WTC11 (cell line): ENCODE measurements around the gene RPEL1. TPM values are rescaled to one million over a fixed set of nuclear protein-coding genes. Genes with fewer than 3 reads are reported as not detected.

Experiments
- ATAC-seq: fragments of 200-7000 bp; cut with Tn5 transposase; 2 replicates; pipeline ENCODE4 v1.10.0; 2021; ENCODE audit warnings: mild to moderate bottlenecking, moderate library complexity
- CTCF ChIA-PET: fragments of 300-600 bp; sonication (Branson Sonifier 250); formaldehyde crosslinking; loops from one replicate; lab custom pipeline; 2021; ENCODE audit warnings: antibody characterized with exemption; lab: Charles Lee
- POLR2A ChIA-PET: fragments of 350-600 bp; sonication (Branson Sonifier 250); formaldehyde crosslinking; loops from one replicate; lab custom pipeline; 2021; ENCODE audit warnings: antibody characterized with exemption; lab: Charles Lee
- DNase-seq: peaks from one replicate; pipeline ENCODE4 v3.0.0; 2021; ENCODE audit warnings: low spot score
- H3K27ac Mint-ChIP-seq: 2 replicates; pipeline ENCODE4 v1.8.0; 2021; ENCODE audit warnings: mixed read lengths
- H3K27me3 Mint-ChIP-seq: 2 replicates; pipeline ENCODE4 v1.8.0; 2021; ENCODE audit warnings: low read depth, mild to moderate bottlenecking, moderate library complexity, mixed read lengths
- H3K36me3 Mint-ChIP-seq: 2 replicates; pipeline ENCODE4 v1.8.0; 2021; ENCODE audit warnings: mixed read lengths
- H3K4me1 Mint-ChIP-seq: 2 replicates; pipeline ENCODE4 v1.8.0; 2022; ENCODE audit warnings: mixed read lengths
- H3K4me3 Mint-ChIP-seq: 2 replicates; pipeline ENCODE4 v1.8.0; 2021; ENCODE audit warnings: mild to moderate bottlenecking, moderate library complexity, mixed read lengths
- H3K9me3 Mint-ChIP-seq: 2 replicates; pipeline ENCODE4 v1.8.0; 2021; ENCODE audit warnings: mixed read lengths
- AFF4 ChIP-seq: sonication (generic); formaldehyde crosslinking; IDR thresholded peaks from 2 replicates; pipeline ENCODE4 v1.8.1; 2023; ENCODE audit warnings: mild to moderate bottlenecking, missing genetic modification reagents, borderline replicate concordance
- ATF3 ChIP-seq: sonication (generic); formaldehyde crosslinking; conservative IDR thresholded peaks from 2 replicates; pipeline ENCODE4 v1.8.1; 2022; ENCODE audit warnings: mild to moderate bottlenecking, missing genetic modification reagents
- CBFB ChIP-seq: sonication (generic); formaldehyde crosslinking; IDR thresholded peaks from 2 replicates; pipeline ENCODE4 v1.8.1; 2022; ENCODE audit warnings: mild to moderate bottlenecking, low read depth, missing genetic modification reagents
- CREB1 ChIP-seq: sonication (generic); formaldehyde crosslinking; IDR thresholded peaks from 2 replicates; pipeline ENCODE4 v1.8.0; 2023; ENCODE audit warnings: mild to moderate bottlenecking, missing genetic modification reagents
- CTCF ChIP-seq: fragments of 200-600 bp; IDR thresholded peaks from 2 replicates; pipeline ENCODE4 v1.8.0; 2022; ENCODE audit warnings: antibody characterized with exemption
- ELF4 ChIP-seq: sonication (generic); formaldehyde crosslinking; IDR thresholded peaks from 2 replicates; pipeline ENCODE4 v1.8.1; 2022; ENCODE audit warnings: low read depth, mild to moderate bottlenecking, moderate library complexity, missing genetic modification reagents
- ERG ChIP-seq: fragments of 250-450 bp; sonication (Bioruptor Pico); IDR thresholded peaks from 2 replicates; pipeline ENCODE4 v1.8.0; 2021; ENCODE audit warnings: mild to moderate bottlenecking
- FOXJ3 ChIP-seq: sonication (generic); formaldehyde crosslinking; IDR thresholded peaks from 2 replicates; pipeline ENCODE4 v1.9.0; 2021; ENCODE audit warnings: missing genetic modification reagents, mild to moderate bottlenecking, borderline replicate concordance
- GABPB1 ChIP-seq: sonication (generic); formaldehyde crosslinking; IDR thresholded peaks from 2 replicates; pipeline ENCODE4 v1.8.1; 2023; ENCODE audit warnings: mild to moderate bottlenecking, missing genetic modification reagents
- GRHL2 ChIP-seq: fragments of 250-450 bp; sonication (Bioruptor Pico); IDR thresholded peaks from 2 replicates; pipeline ENCODE4 v1.8.0; 2022; ENCODE audit warnings: mild to moderate bottlenecking, moderate library complexity; ENCODE audit not compliant: insufficient replicate concordance, severe bottlenecking
- IRF2 ChIP-seq: sonication (generic); formaldehyde crosslinking; IDR thresholded peaks from 2 replicates; pipeline ENCODE4 v1.8.0; 2022; ENCODE audit warnings: low read depth, missing genetic modification reagents, borderline replicate concordance
- NFYB ChIP-seq: sonication (generic); formaldehyde crosslinking; conservative IDR thresholded peaks from 2 replicates; pipeline ENCODE4 v1.8.0; 2022; ENCODE audit warnings: low read depth, missing genetic modification reagents
- NR3C1 ChIP-seq: sonication (generic); formaldehyde crosslinking; conservative IDR thresholded peaks from 2 replicates; pipeline ENCODE4 v1.8.1; 2023; ENCODE audit warnings: low read depth, mild to moderate bottlenecking, missing genetic modification reagents
- OVOL2 ChIP-seq: fragments of 250-450 bp; sonication (Bioruptor Pico); IDR thresholded peaks from 2 replicates; pipeline ENCODE4 v1.9.0; 2021; ENCODE audit warnings: mild to moderate bottlenecking, borderline replicate concordance
- PREB ChIP-seq: sonication (generic); formaldehyde crosslinking; IDR thresholded peaks from 2 replicates; pipeline ENCODE4 v1.8.1; 2022; ENCODE audit warnings: mild to moderate bottlenecking, missing genetic modification reagents, moderate library complexity, borderline replicate concordance
- SMAD3 ChIP-seq: sonication (generic); formaldehyde crosslinking; IDR thresholded peaks from 2 replicates; pipeline ENCODE4 v1.8.0; 2022; ENCODE audit warnings: missing genetic modification reagents, mild to moderate bottlenecking, borderline replicate concordance
- TCF7 ChIP-seq: sonication (generic); formaldehyde crosslinking; IDR thresholded peaks from 2 replicates; pipeline ENCODE4 v1.8.0; 2022; ENCODE audit warnings: mild to moderate bottlenecking, low read depth, missing genetic modification reagents, moderate library complexity
- TEAD1 ChIP-seq: sonication (generic); formaldehyde crosslinking; IDR thresholded peaks from 2 replicates; pipeline ENCODE4 v1.8.0; 2022; ENCODE audit warnings: mild to moderate bottlenecking, missing genetic modification reagents
- TEAD4 ChIP-seq: sonication (generic); formaldehyde crosslinking; IDR thresholded peaks from 2 replicates; pipeline ENCODE4 v1.8.0; 2022; ENCODE audit warnings: mild to moderate bottlenecking, missing genetic modification reagents
- USF2 ChIP-seq: sonication (generic); formaldehyde crosslinking; IDR thresholded peaks from 2 replicates; pipeline ENCODE4 v1.8.1; 2023; ENCODE audit warnings: mild to moderate bottlenecking, missing genetic modification reagents, moderate library complexity
- ZNF416 ChIP-seq: fragments of 250-450 bp; sonication (Bioruptor Pico); IDR thresholded peaks from 2 replicates; pipeline ENCODE4 v1.9.0; 2021; ENCODE audit warnings: mild to moderate bottlenecking, inconsistent platforms
- total RNA-seq: library from RNA; stranded (reverse); gene quantifications from 3 replicates; pipeline ENCODE4 v1.2.3, GENCODE V29; 2021

The RPEL1 gene
- total RNA-seq, 1 experiment from 2014 or later = 0.09 TPM

- TF ChIP-seq FOXJ3 (CRISPR knock-in tag) (no peak), NR3C1 (no peak), ZNF416 (CRISPR knock-in tag) (no peak), AFF4 (CRISPR knock-in tag) (no peak), ERG (no peak)
These were observed 46.2 kb upstream of the RPEL1 start (continued) for GRCh38 chr10:103199488-103199887.

GRCh38 chr10:103202319-103202718, 43.4 kb upstream of the RPEL1 start:
- ATAC-seq = no peak
- Mint-ChIP-seq H3K4me3 (no peak overlapping the region), H3K4me1 (peaks cover 70% of the 10 kb centered on the region), H3K27me3 (no peaks in the 10 kb centered on the region; the same call in 1 of the 2 replicates), H3K27ac (no peak overlapping the region), H3K36me3 (peaks cover 17% of the 10 kb centered on the region), H3K9me3 (peaks cover 22% of the 10 kb centered on the region)
- TF ChIP-seq PREB = no peak
- no peak for TF ChIP-seq CBFB (CRISPR knock-in tag)
- no peak for TF ChIP-seq CTCF
- no peak for TF ChIP-seq CREB1 (CRISPR knock-in tag)
- TF ChIP-seq NFYB (CRISPR knock-in tag) = no peak
- no peak for TF ChIP-seq TEAD4 (CRISPR knock-in tag)
- no peak for TF ChIP-seq GABPB1 (CRISPR knock-in tag)
- TF ChIP-seq USF2 (CRISPR knock-in tag) = no peak
- no peak for TF ChIP-seq IRF2
- no peak for TF ChIP-seq ATF3
- no peak for TF ChIP-seq FOXJ3 (CRISPR knock-in tag)
- no peak for TF ChIP-seq TEAD1 (CRISPR knock-in tag)
- TF ChIP-seq ELF4 (CRISPR knock-in tag) = no peak
- TF ChIP-seq OVOL2 (CRISPR knock-in tag) = no peak
- no peak for TF ChIP-seq GRHL2 (CRISPR knock-in tag)
- TF ChIP-seq AFF4 (CRISPR knock-in tag) = no peak
- TF ChIP-seq SMAD3 (CRISPR knock-in tag) = no peak
- no peak for TF ChIP-seq TCF7 (CRISPR knock-in tag)
- ChIA-PET CTCF (interaction anchor here (2.0 kb wide), 1 partner anchor 42 kb away, joined by 6 read pairs; no protein-coding TSS in a partner anchor), POLR2A (no interaction called here)
- no peak for DNase-seq
